PFSK-1 (cell line): ENCODE results near the gene SFXN3.

Source experiments
- FOXP2 ChIP-seq: optimal IDR thresholded peaks from 2 replicates; pipeline ENCODE3; 2011; ENCODE audit warnings: borderline replicate concordance, control low read depth, inconsistent platforms; ENCODE audit not compliant: insufficient read depth; ENCODE audit errors: extremely low read length, extremely low read depth
- POLR2AphosphoS5 ChIP-seq: IDR thresholded peaks from 2 replicates; pipeline ENCODE4 v1.6.1; 2012; ENCODE audit warnings: low read depth, mild to moderate bottlenecking, control low read depth, low read length, moderate library complexity
- SIN3A ChIP-seq: IDR thresholded peaks from 2 replicates; pipeline ENCODE4 v1.6.1; 2012; ENCODE audit warnings: mild to moderate bottlenecking, low read length, moderate library complexity, borderline replicate concordance; ENCODE audit not compliant: insufficient read depth
- TAF1 ChIP-seq: IDR thresholded peaks from 2 replicates; pipeline ENCODE4 v1.6.1; 2012; ENCODE audit warnings: low read length, control low read depth, borderline replicate concordance; ENCODE audit not compliant: insufficient read depth
- TF ChIP-seq, protein P1 (sequence below), 2 experiments: IDR thresholded peaks; 2 replicates each; pipeline versions ENCODE4 v1.6.1 to v1.8.0; 2011 to 2012; ENCODE audit warnings: low read depth in 2 of 2, low read length in 2 of 2, control low read depth in 1 of 2, inconsistent platforms in 1 of 2, mild to moderate bottlenecking in 1 of 2, moderate library complexity in 1 of 2; ENCODE audit not compliant: insufficient read depth in 1 of 2

The SFXN3 gene

DNA sequence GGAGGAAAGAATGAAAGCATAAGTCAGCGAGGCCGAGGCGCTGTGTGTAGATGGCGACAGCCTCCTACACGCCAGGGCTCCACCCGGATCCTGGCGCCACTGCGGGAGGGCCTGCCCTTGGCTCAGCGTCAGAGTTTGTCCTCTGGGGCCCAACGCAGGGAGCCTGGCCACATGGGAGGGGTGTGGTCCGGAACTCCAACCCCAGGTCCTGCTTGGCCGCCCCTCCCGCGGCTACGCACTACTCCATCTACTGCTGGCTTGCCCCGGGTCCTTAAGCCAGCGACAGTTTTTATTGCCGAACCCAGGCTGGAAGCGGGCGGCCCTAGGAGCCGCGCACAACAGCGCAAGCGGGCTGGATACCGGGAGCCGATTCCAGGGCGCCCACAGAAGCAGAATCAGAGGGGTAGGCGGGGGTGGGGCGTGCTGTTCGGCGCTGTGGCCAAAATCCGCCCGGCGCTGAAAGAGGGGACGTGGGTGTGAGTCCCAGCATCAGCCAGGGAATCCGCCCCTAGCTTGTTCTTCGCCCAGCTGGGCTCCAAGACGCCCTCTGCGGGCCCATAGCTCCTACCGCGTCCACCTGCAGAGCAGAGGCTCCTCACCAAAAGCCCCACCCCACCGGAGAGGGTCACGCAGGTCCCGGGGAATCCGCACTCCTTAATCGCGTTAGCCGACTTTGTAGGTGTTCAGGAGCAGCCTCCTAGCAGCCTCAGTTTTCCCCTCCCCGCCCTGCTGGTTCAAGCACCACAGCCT is 35.3 kb downstream of the SFXN3 start:
- TF ChIP-seq POLR2AphosphoS5 (no peak), FOXP2 (no peak), TAF1 (no peak), SIN3A (no peak)
- TF ChIP-seq, protein P1, sequence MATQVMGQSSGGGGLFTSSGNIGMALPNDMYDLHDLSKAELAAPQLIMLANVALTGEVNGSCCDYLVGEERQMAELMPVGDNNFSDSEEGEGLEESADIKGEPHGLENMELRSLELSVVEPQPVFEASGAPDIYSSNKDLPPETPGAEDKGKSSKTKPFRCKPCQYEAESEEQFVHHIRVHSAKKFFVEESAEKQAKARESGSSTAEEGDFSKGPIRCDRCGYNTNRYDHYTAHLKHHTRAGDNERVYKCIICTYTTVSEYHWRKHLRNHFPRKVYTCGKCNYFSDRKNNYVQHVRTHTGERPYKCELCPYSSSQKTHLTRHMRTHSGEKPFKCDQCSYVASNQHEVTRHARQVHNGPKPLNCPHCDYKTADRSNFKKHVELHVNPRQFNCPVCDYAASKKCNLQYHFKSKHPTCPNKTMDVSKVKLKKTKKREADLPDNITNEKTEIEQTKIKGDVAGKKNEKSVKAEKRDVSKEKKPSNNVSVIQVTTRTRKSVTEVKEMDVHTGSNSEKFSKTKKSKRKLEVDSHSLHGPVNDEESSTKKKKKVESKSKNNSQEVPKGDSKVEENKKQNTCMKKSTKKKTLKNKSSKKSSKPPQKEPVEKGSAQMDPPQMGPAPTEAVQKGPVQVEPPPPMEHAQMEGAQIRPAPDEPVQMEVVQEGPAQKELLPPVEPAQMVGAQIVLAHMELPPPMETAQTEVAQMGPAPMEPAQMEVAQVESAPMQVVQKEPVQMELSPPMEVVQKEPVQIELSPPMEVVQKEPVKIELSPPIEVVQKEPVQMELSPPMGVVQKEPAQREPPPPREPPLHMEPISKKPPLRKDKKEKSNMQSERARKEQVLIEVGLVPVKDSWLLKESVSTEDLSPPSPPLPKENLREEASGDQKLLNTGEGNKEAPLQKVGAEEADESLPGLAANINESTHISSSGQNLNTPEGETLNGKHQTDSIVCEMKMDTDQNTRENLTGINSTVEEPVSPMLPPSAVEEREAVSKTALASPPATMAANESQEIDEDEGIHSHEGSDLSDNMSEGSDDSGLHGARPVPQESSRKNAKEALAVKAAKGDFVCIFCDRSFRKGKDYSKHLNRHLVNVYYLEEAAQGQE (IDR thresholded peaks at IDR 0.05; ENCODE audit: insufficient read depth in 1 of 2, low read depth in 2 of 2, low read length in 2 of 2) = no peak

- no peak for TF ChIP-seq POLR2AphosphoS5
- TF ChIP-seq TAF1 = no peak
- TF ChIP-seq FOXP2 = no peak
- TF ChIP-seq SIN3A = no peak
- TF ChIP-seq, protein P1 (IDR thresholded peaks at IDR 0.05; ENCODE audit: insufficient read depth in 1 of 2, low read depth in 2 of 2, low read length in 2 of 2) = no peak
Observed at GRCh38 chr10:101066896-101067355, 35.9 kb downstream of the SFXN3 start.

- TF ChIP-seq POLR2AphosphoS5 = no peak
- no peak for TF ChIP-seq SIN3A
- TF ChIP-seq, protein P1 (IDR thresholded peaks at IDR 0.05; ENCODE audit: insufficient read depth in 1 of 2, low read depth in 2 of 2, low read length in 2 of 2) = no peak
- no peak for TF ChIP-seq TAF1
- no peak for TF ChIP-seq FOXP2
Observed at GRCh38 chr10:101067356-101068083, 36.5 kb downstream of the SFXN3 start.

DNA sequence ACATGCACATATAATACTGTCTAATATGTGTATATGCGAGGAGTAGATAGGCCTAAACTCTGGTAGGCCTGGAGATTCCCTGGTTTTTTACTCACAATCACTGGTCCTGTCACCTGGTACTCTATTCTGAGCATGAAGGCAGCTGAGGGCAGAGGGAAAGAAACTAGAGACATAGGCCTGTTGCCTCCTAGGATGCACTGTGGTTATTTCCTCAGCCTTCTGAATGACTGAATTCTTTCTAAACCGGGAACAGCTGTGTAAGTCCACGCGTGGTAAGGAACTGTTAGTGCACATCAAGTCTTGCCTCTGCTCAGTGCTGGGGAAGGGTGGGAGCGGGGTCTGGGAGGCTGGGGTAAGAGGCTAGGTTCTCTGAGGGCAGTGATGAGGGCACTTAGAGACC is 38.4 kb downstream of the SFXN3 start:
- TF ChIP-seq POLR2AphosphoS5 (no peak), TAF1 (no peak), FOXP2 (no peak), SIN3A (no peak)
- TF ChIP-seq, protein P1 (IDR thresholded peaks at IDR 0.05; ENCODE audit: insufficient read depth in 1 of 2, low read depth in 2 of 2, low read length in 2 of 2) = no peak
